HepG2 (cell line): ENCODE data around the gene SF3B6. TPM values are rescaled to one million over a fixed set of nuclear protein-coding genes. Genes with fewer than 3 reads are reported as not detected.
A peak's percentile ranks its signal among the peaks of the same experiment; 100 is the strongest.

ENCODE experiments used
- ATAD3A ChIP-seq: sonication (generic); formaldehyde crosslinking; IDR thresholded peaks from 2 replicates; pipeline ENCODE4 v1.4.0; 2020; ENCODE audit warnings: missing genetic modification reagents
- IRF1 ChIP-seq: sonication (generic); formaldehyde crosslinking; IDR thresholded peaks from 2 replicates; pipeline ENCODE4 v1.4.0; 2020; ENCODE audit warnings: low read depth, mild to moderate bottlenecking, missing genetic modification reagents
- KDM1A ChIP-seq: IDR thresholded peaks from 2 replicates; pipeline ENCODE4 v1.6.1; 2016; ENCODE audit warnings: missing compliant biosample characterization
- KMT2B ChIP-seq: IDR thresholded peaks from 2 replicates; pipeline ENCODE4 v1.6.1; 2016; ENCODE audit warnings: missing genetic modification reagents, missing compliant biosample characterization
- MXI1 ChIP-seq: IDR thresholded peaks from 3 replicates; pipeline ENCODE4 v1.6.1; 2012; ENCODE audit warnings: low read depth, low read length, inconsistent platforms, borderline replicate concordance
- NCOA2 ChIP-seq: sonication (generic); formaldehyde crosslinking; IDR thresholded peaks from 2 replicates; pipeline ENCODE4 v1.8.0; 2022; ENCODE audit warnings: inconsistent platforms
- ZBTB33 ChIP-seq: sonication (generic); formaldehyde crosslinking; IDR thresholded peaks from 2 replicates; pipeline ENCODE4 v1.4.0; 2020; ENCODE audit warnings: missing genetic modification reagents
- ZNF660 ChIP-seq: sonication (generic); formaldehyde crosslinking; IDR thresholded peaks from 2 replicates; pipeline ENCODE4 v1.5.1; 2020; ENCODE audit warnings: mild to moderate bottlenecking, low read depth, missing genetic modification reagents, borderline replicate concordance
- ZNF883 ChIP-seq: sonication (generic); formaldehyde crosslinking; IDR thresholded peaks from 2 replicates; pipeline ENCODE4 v1.5.1; 2020; ENCODE audit warnings: mild to moderate bottlenecking, missing genetic modification reagents; ENCODE audit errors: not compliant biosample characterization
- ZSCAN25 ChIP-seq: sonication (generic); formaldehyde crosslinking; IDR thresholded peaks from 2 replicates; pipeline ENCODE4 v1.8.0; 2022; ENCODE audit warnings: mild to moderate bottlenecking, missing genetic modification reagents
- polyA plus RNA-seq, 8 experiments: library from polyadenylated mRNA; depleted of rRNA in 3 of 8; stranded (reverse) in 7 of 8; unstranded in 1 of 8; fragments of >200 nt; fragmentation: Illumina TruSeq in 4 of 8; extraction: Trizol in 4 of 8; gene quantifications; 2 replicates each; pipeline versions ENCODE4 v1.2.1 to v1.2.3, GENCODE V29; 2011 to 2016; ENCODE audit warnings: low read depth in 4 of 8, missing spikeins in 1 of 8, mixed read lengths in 1 of 8; ENCODE audit not compliant: insufficient read depth in 1 of 8
- total RNA-seq, 5 experiments: library from RNA; depleted of rRNA; stranded (reverse); fragments of >200 nt; fragmentation: Illumina TruSeq; extraction: Trizol; gene quantifications; 2 replicates each; pipeline ENCODE4 v1.2.3, GENCODE V29; 2016; ENCODE audit warnings: low read depth in 1 of 5
- TF ChIP-seq, protein P1 (sequence below), 2 experiments: sonication (generic) in 1 of 2; formaldehyde crosslinking in 1 of 2; IDR thresholded peaks; 2 replicates each; pipeline versions ENCODE4 v1.6.1 to v1.9.0; 2014 to 2022; ENCODE audit warnings: antibody characterized with exemption in 1 of 2, borderline replicate concordance in 1 of 2, inconsistent platforms in 1 of 2, low read depth in 1 of 2, missing genetic modification reagents in 1 of 2
- TF ChIP-seq, protein P2 (sequence below): sonication (generic); formaldehyde crosslinking; IDR thresholded peaks from 2 replicates; pipeline ENCODE4 v1.4.0; 2020; ENCODE audit warnings: missing genetic modification reagents
- TF ChIP-seq, protein P3 (sequence below): IDR thresholded peaks from 2 replicates; pipeline ENCODE4 v1.6.1; 2018; ENCODE audit warnings: missing genetic modification reagents
- TF ChIP-seq, protein P4 (sequence below): sonication (generic); formaldehyde crosslinking; IDR thresholded peaks from 2 replicates; pipeline ENCODE4 v1.4.0; 2020; ENCODE audit warnings: missing genetic modification reagents

Gene SF3B6
- total and polyA plus RNA-seq, 2 of the 13 experiments (the other 11 are each of a cell fraction or from before 2014, with no cell fraction given): 177 to 182 TPM

DNA sequence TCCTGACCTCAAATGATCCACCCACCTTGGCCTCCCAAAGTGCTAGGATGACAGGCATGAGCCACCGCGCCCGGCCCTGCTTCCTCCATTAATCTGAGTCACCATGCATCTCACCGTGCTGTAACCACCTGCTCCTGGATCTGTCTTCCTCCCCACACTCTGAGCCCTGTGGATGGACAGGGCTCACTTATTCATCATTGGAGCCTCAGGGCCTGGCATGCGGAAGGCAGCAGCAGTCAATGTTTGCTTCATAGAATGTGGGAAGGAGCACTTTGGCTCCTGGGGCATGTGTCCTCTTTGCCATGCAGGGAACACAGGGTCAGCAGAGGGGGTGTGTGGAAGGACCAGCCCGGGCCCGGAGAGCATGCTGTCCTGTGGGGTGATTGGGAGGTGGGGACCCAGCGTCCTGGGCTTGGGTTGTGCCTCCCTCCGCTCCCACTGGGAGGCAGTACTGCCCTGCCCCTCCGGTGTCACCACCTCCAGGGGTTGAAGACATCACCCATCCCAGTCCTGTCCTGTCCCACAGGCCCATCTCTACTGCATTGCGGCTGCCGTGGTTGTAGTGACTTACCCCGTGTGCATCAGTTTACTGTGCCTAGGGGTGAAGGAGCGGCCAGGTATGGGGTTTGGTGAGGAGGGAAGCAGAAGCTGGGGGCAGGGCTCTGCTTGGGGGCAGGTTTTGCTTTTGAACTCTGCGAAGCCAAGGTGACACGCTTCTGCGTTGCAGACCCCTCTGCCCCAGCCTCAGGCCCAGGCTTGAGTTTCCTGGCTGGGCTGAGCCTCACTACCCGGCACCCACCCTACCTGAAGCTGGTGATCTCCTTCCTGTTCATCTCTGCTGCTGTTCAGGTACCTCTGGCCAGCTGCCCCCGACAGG, 54.8 kb downstream of the SF3B6 start (continued):
- peak; percentile 68 for TF ChIP-seq ZNF883 (CRISPR knock-in tag)
- TF ChIP-seq, protein P1, sequence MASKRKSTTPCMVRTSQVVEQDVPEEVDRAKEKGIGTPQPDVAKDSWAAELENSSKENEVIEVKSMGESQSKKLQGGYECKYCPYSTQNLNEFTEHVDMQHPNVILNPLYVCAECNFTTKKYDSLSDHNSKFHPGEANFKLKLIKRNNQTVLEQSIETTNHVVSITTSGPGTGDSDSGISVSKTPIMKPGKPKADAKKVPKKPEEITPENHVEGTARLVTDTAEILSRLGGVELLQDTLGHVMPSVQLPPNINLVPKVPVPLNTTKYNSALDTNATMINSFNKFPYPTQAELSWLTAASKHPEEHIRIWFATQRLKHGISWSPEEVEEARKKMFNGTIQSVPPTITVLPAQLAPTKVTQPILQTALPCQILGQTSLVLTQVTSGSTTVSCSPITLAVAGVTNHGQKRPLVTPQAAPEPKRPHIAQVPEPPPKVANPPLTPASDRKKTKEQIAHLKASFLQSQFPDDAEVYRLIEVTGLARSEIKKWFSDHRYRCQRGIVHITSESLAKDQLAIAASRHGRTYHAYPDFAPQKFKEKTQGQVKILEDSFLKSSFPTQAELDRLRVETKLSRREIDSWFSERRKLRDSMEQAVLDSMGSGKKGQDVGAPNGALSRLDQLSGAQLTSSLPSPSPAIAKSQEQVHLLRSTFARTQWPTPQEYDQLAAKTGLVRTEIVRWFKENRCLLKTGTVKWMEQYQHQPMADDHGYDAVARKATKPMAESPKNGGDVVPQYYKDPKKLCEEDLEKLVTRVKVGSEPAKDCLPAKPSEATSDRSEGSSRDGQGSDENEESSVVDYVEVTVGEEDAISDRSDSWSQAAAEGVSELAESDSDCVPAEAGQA (IDR thresholded peaks at IDR 0.05; ENCODE audit: low read depth): no peak
- TF ChIP-seq, protein P1 (CRISPR knock-in tag; IDR thresholded peaks at IDR 0.05; ENCODE audit: borderline replicate concordance): no peak
- no peak for TF ChIP-seq KDM1A (CRISPR knock-in tag)
- peak; percentile 28; the same call in 1 of the 2 replicates for TF ChIP-seq NCOA2 (CRISPR knock-in tag)
- TF ChIP-seq, protein P2, sequence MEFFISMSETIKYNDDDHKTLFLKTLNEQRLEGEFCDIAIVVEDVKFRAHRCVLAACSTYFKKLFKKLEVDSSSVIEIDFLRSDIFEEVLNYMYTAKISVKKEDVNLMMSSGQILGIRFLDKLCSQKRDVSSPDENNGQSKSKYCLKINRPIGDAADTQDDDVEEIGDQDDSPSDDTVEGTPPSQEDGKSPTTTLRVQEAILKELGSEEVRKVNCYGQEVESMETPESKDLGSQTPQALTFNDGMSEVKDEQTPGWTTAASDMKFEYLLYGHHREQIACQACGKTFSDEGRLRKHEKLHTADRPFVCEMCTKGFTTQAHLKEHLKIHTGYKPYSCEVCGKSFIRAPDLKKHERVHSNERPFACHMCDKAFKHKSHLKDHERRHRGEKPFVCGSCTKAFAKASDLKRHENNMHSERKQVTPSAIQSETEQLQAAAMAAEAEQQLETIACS (CRISPR knock-in tag): no peak
- TF ChIP-seq KMT2B (CRISPR knock-in tag): peak; percentile 15; the same call in 1 of the 2 replicates
- no peak for TF ChIP-seq MXI1
- TF ChIP-seq, protein P3, sequence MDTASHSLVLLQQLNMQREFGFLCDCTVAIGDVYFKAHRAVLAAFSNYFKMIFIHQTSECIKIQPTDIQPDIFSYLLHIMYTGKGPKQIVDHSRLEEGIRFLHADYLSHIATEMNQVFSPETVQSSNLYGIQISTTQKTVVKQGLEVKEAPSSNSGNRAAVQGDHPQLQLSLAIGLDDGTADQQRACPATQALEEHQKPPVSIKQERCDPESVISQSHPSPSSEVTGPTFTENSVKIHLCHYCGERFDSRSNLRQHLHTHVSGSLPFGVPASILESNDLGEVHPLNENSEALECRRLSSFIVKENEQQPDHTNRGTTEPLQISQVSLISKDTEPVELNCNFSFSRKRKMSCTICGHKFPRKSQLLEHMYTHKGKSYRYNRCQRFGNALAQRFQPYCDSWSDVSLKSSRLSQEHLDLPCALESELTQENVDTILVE (CRISPR knock-in tag): no peak
- TF ChIP-seq ATAD3A (CRISPR knock-in tag): no peak
- peak; percentile 97 for TF ChIP-seq ZBTB33 (CRISPR knock-in tag)
- 0 out of 2 replicates have a peak, but pooled peaks have one; percentile 65 for TF ChIP-seq ZNF660 (CRISPR knock-in tag)
- TF ChIP-seq, protein P4, sequence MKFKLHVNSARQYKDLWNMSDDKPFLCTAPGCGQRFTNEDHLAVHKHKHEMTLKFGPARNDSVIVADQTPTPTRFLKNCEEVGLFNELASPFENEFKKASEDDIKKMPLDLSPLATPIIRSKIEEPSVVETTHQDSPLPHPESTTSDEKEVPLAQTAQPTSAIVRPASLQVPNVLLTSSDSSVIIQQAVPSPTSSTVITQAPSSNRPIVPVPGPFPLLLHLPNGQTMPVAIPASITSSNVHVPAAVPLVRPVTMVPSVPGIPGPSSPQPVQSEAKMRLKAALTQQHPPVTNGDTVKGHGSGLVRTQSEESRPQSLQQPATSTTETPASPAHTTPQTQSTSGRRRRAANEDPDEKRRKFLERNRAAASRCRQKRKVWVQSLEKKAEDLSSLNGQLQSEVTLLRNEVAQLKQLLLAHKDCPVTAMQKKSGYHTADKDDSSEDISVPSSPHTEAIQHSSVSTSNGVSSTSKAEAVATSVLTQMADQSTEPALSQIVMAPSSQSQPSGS: peak; percentile 33; the same call in 1 of the 2 replicates
- no peak for TF ChIP-seq ZSCAN25 (CRISPR knock-in tag)
- TF ChIP-seq IRF1 (CRISPR knock-in tag): no peak
